Ascending aorta (tissue), 2 donors: ENCODE results near the gene CRYGB. TPM values are rescaled to one million over a fixed set of nuclear protein-coding genes. Genes with fewer than 3 reads are reported as not detected.

ENCODE experiments used
- DNase-seq, 2 donors: peaks; one replicate each; pipeline ENCODE4 v3.0.0-alpha.2; 2019; ENCODE audit warnings: low spot score in 2 of 2
- H3K27ac ChIP-seq, 2 donors: fragments of 200-600 bp; sonication (generic); one replicate each; pipeline ENCODE4 v1.5.1; 2016 to 2017; ENCODE audit warnings: mild to moderate bottlenecking in 1 of 2
- H3K27me3 ChIP-seq: fragments of 200-600 bp; sonication (generic); one replicate; pipeline ENCODE4 v1.5.1; 2017
- H3K36me3 ChIP-seq, 2 donors: fragments of 200-600 bp; sonication (generic); one replicate each; pipeline ENCODE4 v1.5.1; 2016
- H3K4me1 ChIP-seq, 2 donors: fragments of 200-600 bp; sonication (generic); one replicate each; pipeline ENCODE4 v1.5.1; 2016 to 2017; ENCODE audit warnings: mild to moderate bottlenecking in 1 of 2
- H3K4me3 ChIP-seq, 2 donors: fragments of 200-600 bp; sonication (generic); one replicate each; pipeline ENCODE4 v1.5.1; 2016 to 2017; ENCODE audit warnings: mild to moderate bottlenecking in 1 of 2
- H3K9me3 ChIP-seq, 2 donors: fragments of 200-600 bp; sonication (generic); one replicate each; pipeline ENCODE4 v1.5.1; 2016
- intact Hi-C: fragments of 100-400 bp; cut with DNase I; formaldehyde crosslinking; loops from one replicate; pipeline ENCODE4 v1.15.1; 2023
- total RNA-seq: library from RNA; depleted of rRNA; stranded (reverse); fragments of >200 nt; gene quantifications from one replicate; pipeline ENCODE4 v1.1.0, GENCODE V29; 2016
- TF ChIP-seq, protein P1 (sequence below), 3 experiments: fragments of 200-600 bp in 2 of 3; fragments of 450-650 bp in 1 of 3; sonication (generic) in 2 of 3; IDR thresholded peaks; one replicate each; pipeline ENCODE4 v1.5.1; 2016 to 2019; ENCODE audit warnings: antibody characterized with exemption in 3 of 3, mild to moderate bottlenecking in 1 of 3, moderate library complexity in 1 of 3

Gene CRYGB
- total RNA-seq, 1 donor from 2014 or later = not detected

- Histone ChIP-seq H3K27me3 (no peaks in the 10 kb centered on the region), H3K4me3 (no peak overlapping the region)
- intact Hi-C loops = no loop called here
Observed at GRCh38 chr2:208164951-208165755, 19.2 kb upstream of the CRYGB start.

DNA sequence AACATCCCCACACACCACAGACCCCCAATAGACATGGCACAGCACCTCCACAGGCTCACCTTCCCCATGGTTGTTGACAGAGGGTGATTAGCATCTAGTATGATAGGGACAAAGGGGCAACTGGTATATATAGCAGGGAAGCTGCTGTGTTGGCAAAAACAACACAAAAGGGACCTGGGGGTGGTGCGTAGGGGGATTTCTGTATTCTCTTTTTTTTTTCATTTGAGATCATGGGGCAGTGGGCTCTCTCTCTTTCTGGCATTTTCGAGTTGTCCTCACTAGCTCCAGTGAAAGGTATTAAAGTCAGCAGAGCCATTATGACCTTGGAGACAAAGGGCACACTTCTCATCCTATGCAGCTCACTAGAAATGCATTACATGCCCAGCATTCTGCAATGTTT, 17.5 kb upstream of the CRYGB start, which contains the start of gene CRYGA:
CRYGA (minus strand) TSS at position 101 of the 400 bp plus-strand sequence; CDS start at position 68, 33 bp downstream.
- no peaks in the 10 kb centered on the region for H3K4me1 ChIP-seq
- TF ChIP-seq, protein P1, sequence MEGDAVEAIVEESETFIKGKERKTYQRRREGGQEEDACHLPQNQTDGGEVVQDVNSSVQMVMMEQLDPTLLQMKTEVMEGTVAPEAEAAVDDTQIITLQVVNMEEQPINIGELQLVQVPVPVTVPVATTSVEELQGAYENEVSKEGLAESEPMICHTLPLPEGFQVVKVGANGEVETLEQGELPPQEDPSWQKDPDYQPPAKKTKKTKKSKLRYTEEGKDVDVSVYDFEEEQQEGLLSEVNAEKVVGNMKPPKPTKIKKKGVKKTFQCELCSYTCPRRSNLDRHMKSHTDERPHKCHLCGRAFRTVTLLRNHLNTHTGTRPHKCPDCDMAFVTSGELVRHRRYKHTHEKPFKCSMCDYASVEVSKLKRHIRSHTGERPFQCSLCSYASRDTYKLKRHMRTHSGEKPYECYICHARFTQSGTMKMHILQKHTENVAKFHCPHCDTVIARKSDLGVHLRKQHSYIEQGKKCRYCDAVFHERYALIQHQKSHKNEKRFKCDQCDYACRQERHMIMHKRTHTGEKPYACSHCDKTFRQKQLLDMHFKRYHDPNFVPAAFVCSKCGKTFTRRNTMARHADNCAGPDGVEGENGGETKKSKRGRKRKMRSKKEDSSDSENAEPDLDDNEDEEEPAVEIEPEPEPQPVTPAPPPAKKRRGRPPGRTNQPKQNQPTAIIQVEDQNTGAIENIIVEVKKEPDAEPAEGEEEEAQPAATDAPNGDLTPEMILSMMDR (IDR thresholded peaks at IDR 0.05) = no peak
- no peak within 1 kb of the TSS for H3K27ac ChIP-seq
- no peaks in the 10 kb centered on the region for H3K9me3 ChIP-seq
- no peak for DNase-seq
- intact Hi-C loops = no loop called here
- no peaks in the 10 kb centered on the region for H3K36me3 ChIP-seq
- H3K4me3 ChIP-seq = no peak within 1 kb of the TSS
- H3K27me3 ChIP-seq = no peaks in the 10 kb centered on the region

More at GRCh38 chr2:208164951-208165755, 19.2 kb upstream of the CRYGB start:
- Histone ChIP-seq H3K9me3 (no peaks in the 10 kb centered on the region), H3K36me3 (no peaks in the 10 kb centered on the region), H3K27ac (no peak overlapping the region), H3K4me1 (peaks cover 0 to 2% of the 10 kb centered on the region in 2 donors)
- no peak for DNase-seq
- TF ChIP-seq, protein P1 (IDR thresholded peaks at IDR 0.05) = no peak

DNA sequence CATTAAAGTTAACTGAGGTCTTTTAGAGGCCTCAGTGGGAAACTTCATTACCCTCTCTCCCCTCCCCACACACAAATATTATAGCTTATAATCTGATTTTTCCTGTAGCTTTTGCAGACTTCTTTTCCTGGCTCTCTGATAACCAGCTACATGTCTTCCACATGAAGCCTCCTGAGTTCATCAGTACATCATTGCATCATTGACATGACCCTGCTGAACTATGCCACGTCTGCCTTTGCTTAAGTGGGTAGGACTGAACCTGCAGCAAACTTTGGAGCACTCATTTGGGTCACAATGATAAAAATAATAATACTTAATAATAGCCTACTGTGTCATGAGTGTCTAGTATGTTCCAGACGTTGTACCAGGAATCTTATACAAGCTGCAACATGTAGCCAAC, 10.5 kb upstream of the CRYGB start:
- Histone ChIP-seq H3K36me3 (no peaks in the 10 kb centered on the region), H3K4me3 (no peak overlapping the region), H3K27ac (no peak overlapping the region), H3K27me3 (no peaks in the 10 kb centered on the region), H3K9me3 (no peaks in the 10 kb centered on the region), H3K4me1 (no peaks in the 10 kb centered on the region)
- intact Hi-C loops = no loop called here
- TF ChIP-seq, protein P1 (IDR thresholded peaks at IDR 0.05) = no peak
- DNase-seq = no peak

GRCh38 chr2:208153156-208153555, 7.2 kb upstream of the CRYGB start:
- H3K9me3 ChIP-seq = no peaks in the 10 kb centered on the region
- TF ChIP-seq, protein P1 (IDR thresholded peaks at IDR 0.05) = no peak
- intact Hi-C loops = no loop called here
- no peak overlapping the region for H3K4me3 ChIP-seq
- DNase-seq = no peak
- H3K27me3 ChIP-seq = no peaks in the 10 kb centered on the region
- H3K27ac ChIP-seq = no peak overlapping the region
- H3K36me3 ChIP-seq = no peaks in the 10 kb centered on the region
- no peaks in the 10 kb centered on the region for H3K4me1 ChIP-seq

GRCh38 chr2:208150956-208151355, 5.0 kb upstream of the CRYGB start:
- no peaks in the 10 kb centered on the region for H3K4me1 ChIP-seq
- no peak overlapping the region for H3K4me3 ChIP-seq
- TF ChIP-seq, protein P1 (IDR thresholded peaks at IDR 0.05) = no peak
- H3K27ac ChIP-seq = no peak overlapping the region
- no peaks in the 10 kb centered on the region for H3K36me3 ChIP-seq
- H3K27me3 ChIP-seq = no peaks in the 10 kb centered on the region
- H3K9me3 ChIP-seq = no peaks in the 10 kb centered on the region
- DNase-seq = no peak
- intact Hi-C loops = no loop called here
